Right lobe of liver (tissue), 4 donors: ENCODE measurements around the gene SFRP2.

ENCODE experiments used
- CTCF ChIP-seq, 4 donors: fragments of 200-600 bp in 3 of 4; fragments of 450-650 bp in 1 of 4; IDR thresholded peaks; one replicate each; pipeline versions ENCODE4 v1.5.1 to v1.8.0; 2016 to 2022; ENCODE audit warnings: antibody characterized with exemption in 4 of 4, mild to moderate bottlenecking in 2 of 4
- POLR2A ChIP-seq: fragments of 450-650 bp; IDR thresholded peaks from one replicate; pipeline ENCODE4 v1.6.1; 2017; ENCODE audit warnings: antibody characterized with exemption, mild to moderate bottlenecking
- donor health status: DM: no; HTN: no; CAD: no.
- donor health status: DM: no; HTN: no; CAD: no.
- donor health status: DM: no; HTN: yes; CAD: no.

- TF ChIP-seq CTCF (IDR thresholded peaks at IDR 0.05) (no peak), POLR2A (no peak)
These were observed 47.3 kb downstream of the SFRP2 start for GRCh38 chr4:153741541-153741940.
